Right lobe of liver (tissue), 6 donors: Measurements from ENCODE around the gene ZNF444. TPM values are rescaled to one million over a fixed set of nuclear protein-coding genes. Genes with fewer than 3 reads are reported as not detected.

Experiments
- ATAC-seq, 4 donors: fragments of 200-7000 bp; cut with Tn5 transposase; one replicate each; pipeline ENCODE4 v1.9.1; 2020; ENCODE audit warnings: mild to moderate bottlenecking in 4 of 4, moderate library complexity in 4 of 4
- DNase-seq, 3 donors: peaks; one replicate each; pipeline ENCODE4 v3.0.0-alpha.2; 2020
- H3K27ac ChIP-seq, 3 donors: fragments of 200-600 bp; one replicate each; pipeline ENCODE4 v1.8.0; 2022
- H3K27me3 ChIP-seq, 2 donors: fragments of 200-600 bp; one replicate each; pipeline ENCODE4 v1.8.0; 2022
- H3K36me3 ChIP-seq, 4 donors: fragments of 200-600 bp; sonication (generic) in 1 of 4; one replicate each; pipeline versions ENCODE4 v1.5.1 to v1.8.0; 2017 to 2022; ENCODE audit warnings: control low read depth in 1 of 4
- H3K4me1 ChIP-seq, 4 donors: fragments of 200-600 bp; sonication (generic) in 1 of 4; one replicate each; pipeline versions ENCODE4 v1.5.1 to v1.8.0; 2017 to 2022; ENCODE audit warnings: control low read depth in 1 of 4
- H3K4me3 ChIP-seq, 3 donors: fragments of 200-600 bp; one replicate each; pipeline ENCODE4 v1.8.0; 2022
- H3K9me3 ChIP-seq, 4 donors: fragments of 200-600 bp; sonication (generic) in 1 of 4; one replicate each; pipeline versions ENCODE4 v1.5.1 to v1.8.0; 2017 to 2022; ENCODE audit warnings: control low read depth in 1 of 4
- POLR2A ChIP-seq: fragments of 450-650 bp; IDR thresholded peaks from one replicate; pipeline ENCODE4 v1.6.1; 2017; ENCODE audit warnings: antibody characterized with exemption, mild to moderate bottlenecking
- WGBS: methylation state at CpG from one replicate; pipeline ENCODE4 v1.1.6; 2018; ENCODE audit warnings: low coverage, low lambda C conversion rate; ENCODE audit not compliant: insufficient coverage; ENCODE audit errors: missing lambda C conversion rate; 5-methylcytosine and 5-hydroxymethylcytosine counted together
- intact Hi-C, 2 donors: fragments of 100-400 bp; cut with DNase I; formaldehyde crosslinking; loops; one replicate each; pipeline versions ENCODE4 v1.11.2 to v1.14.1; 2022
- total RNA-seq, 6 experiments: library from RNA; depleted of rRNA in 2 of 6; stranded (reverse); fragments of >200 nt in 2 of 6; fragmentation: NEBNext Ultra II Directional in 3 of 6; extraction: Animal tissue kit (Norgen Biotek cat#: 25700) in 3 of 6; gene quantifications; one replicate each; pipeline versions ENCODE4 v1.1.0 to v1.2.4, GENCODE V29; 2016 to 2023
- TF ChIP-seq, protein P1 (sequence below), 4 donors: fragments of 200-600 bp in 3 of 4; fragments of 450-650 bp in 1 of 4; IDR thresholded peaks; one replicate each; pipeline versions ENCODE4 v1.5.1 to v1.8.0; 2016 to 2022; ENCODE audit warnings: antibody characterized with exemption in 4 of 4, mild to moderate bottlenecking in 2 of 4
- donor health status: DM: no; HTN: yes; CAD: no.
- donor health status: DM: no; HTN: no; CAD: no.
- donor health status: DM: no; HTN: no; CAD: no.
- donor health status: DM: no; HTN: yes; CAD: no.
- donor health status: DM: no; HTN: yes; CAD: no.

ZNF444 gene
- total RNA-seq, 6 experiments from 2014 or later: 23.2 to 38.4 (median 30.8) TPM

DNA sequence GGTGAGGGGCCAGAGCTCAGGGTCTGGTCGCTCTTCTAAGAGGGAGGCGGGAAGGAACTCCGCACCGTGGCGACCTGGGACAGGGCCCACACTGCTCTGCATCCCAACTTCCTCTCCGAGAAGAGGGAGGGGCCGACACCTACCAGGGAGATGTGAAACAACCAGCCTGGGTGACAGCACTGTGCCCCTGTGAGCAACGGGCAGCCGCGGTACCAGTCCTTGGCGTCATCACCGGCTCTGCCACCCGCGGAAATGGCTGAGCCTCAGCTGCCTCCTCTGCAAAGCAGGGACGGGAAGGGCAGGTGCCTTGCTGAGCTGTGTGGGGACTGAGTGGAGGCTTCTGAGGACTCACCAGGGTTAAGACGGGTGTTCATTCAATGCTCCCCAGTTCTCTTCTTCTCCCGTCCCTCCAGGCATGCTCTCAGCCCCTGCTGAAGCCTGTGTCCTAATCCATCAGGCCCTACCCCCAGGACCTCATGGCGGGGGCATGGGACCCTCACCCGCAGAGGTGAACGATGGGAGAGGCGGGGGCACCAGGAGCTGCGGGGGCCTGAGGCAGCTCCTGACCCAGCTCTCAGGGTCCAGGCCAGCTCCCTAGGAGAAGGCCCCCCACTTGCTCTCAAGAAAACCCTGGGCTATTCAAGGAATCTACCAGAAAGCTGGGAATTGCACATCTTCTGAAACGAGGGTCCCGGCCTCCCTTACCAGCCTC, 29.3 kb upstream of the ZNF444 start:
- no peaks in the 10 kb centered on the region for H3K36me3 ChIP-seq
- peak; percentile 51 to 65 (median 57) for ATAC-seq

DNA sequence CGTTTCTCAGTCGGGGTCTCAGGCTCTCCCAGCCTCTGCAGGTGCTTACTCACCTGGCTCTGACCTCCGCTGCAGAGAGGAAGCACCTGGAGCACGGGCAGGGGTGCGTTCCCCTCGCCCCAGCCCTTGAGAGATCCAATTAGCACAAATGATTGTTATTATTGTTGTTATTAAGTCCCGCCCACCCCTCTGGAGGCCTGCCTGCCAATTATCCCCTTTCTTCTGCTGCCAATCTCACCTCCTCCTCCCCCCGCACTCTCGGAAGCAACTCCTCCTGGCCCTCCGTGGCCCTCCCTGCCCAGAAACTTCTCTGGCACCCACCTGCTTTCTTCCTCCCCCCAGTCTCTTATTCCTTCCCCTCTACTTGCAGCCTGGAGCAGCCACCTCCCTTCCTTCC, 28.8 kb upstream of the ZNF444 start:
- H3K9me3 ChIP-seq: no peaks in the 10 kb centered on the region
- WGBS: 41% methylated on average over 9 of the region's 10 CpGs
- no peak overlapping the region for H3K4me3 ChIP-seq
- H3K27ac ChIP-seq: peak overlapping the region in 1 of 3 donors; percentile 57
- no peaks in the 10 kb centered on the region for H3K36me3 ChIP-seq
- ATAC-seq: no peak
- TF ChIP-seq, protein P1, sequence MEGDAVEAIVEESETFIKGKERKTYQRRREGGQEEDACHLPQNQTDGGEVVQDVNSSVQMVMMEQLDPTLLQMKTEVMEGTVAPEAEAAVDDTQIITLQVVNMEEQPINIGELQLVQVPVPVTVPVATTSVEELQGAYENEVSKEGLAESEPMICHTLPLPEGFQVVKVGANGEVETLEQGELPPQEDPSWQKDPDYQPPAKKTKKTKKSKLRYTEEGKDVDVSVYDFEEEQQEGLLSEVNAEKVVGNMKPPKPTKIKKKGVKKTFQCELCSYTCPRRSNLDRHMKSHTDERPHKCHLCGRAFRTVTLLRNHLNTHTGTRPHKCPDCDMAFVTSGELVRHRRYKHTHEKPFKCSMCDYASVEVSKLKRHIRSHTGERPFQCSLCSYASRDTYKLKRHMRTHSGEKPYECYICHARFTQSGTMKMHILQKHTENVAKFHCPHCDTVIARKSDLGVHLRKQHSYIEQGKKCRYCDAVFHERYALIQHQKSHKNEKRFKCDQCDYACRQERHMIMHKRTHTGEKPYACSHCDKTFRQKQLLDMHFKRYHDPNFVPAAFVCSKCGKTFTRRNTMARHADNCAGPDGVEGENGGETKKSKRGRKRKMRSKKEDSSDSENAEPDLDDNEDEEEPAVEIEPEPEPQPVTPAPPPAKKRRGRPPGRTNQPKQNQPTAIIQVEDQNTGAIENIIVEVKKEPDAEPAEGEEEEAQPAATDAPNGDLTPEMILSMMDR (IDR thresholded peaks at IDR 0.05): no peak
- TF ChIP-seq POLR2A: no peak
- intact Hi-C loops: no loop called here
- no peak for DNase-seq
- peaks cover 0 to 74% (median 42%) of the 10 kb centered on the region in 4 donors for H3K4me1 ChIP-seq
- H3K27me3 ChIP-seq: no peaks in the 10 kb centered on the region

More for the DNA sequence above, 29.3 kb upstream of the ZNF444 start:
- Histone ChIP-seq H3K4me1 (peaks cover 0 to 73% (median 41%) of the 10 kb centered on the region in 4 donors), H3K27ac (peak overlapping the region; percentile 38 to 57 (median 43)), H3K4me3 (no peak overlapping the region), H3K27me3 (no peaks in the 10 kb centered on the region), H3K9me3 (no peaks in the 10 kb centered on the region)
- peak in 2 of 3 donors; percentile 63 to 66 for DNase-seq
- intact Hi-C loops: no loop called here
- whole genome bisulfite sequencing: 38% methylated on average over 4 of the region's 24 CpGs
- TF ChIP-seq, protein P1 (IDR thresholded peaks at IDR 0.05): no peak
- no peak for TF ChIP-seq POLR2A

DNA sequence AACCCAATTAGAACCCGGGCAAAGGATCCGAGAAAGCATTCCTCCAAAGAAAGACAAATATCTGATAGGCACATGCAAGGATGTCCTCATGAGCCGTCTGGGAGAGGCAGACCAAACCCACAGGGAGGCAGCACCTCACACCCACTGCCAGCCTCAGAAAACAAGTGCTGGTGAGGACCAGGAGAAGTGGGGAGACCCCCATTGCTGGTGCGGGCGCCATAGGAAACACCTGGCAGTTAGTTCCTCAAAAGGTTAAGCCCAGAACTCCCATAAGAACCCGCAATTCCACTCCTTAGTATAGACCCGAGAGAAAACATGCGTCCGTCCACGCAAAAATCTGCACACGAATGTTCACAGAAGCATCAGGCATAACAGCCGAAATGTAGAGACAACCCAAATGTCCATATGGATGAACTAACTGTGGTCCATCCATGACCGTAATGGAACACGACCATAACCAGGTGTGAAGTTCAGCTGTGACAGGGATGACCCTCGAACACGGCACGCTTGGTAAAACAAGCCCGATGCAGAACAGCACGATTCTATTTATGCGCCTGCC, 27.9 kb upstream of the ZNF444 start:
- Histone ChIP-seq H3K9me3 (no peaks in the 10 kb centered on the region), H3K4me1 (peaks cover 0 to 74% (median 45%) of the 10 kb centered on the region in 4 donors), H3K27ac (no peak overlapping the region), H3K27me3 (no peaks in the 10 kb centered on the region), H3K4me3 (no peak overlapping the region), H3K36me3 (no peaks in the 10 kb centered on the region)
- ATAC-seq (no peak), DNase-seq (no peak)
- 61% methylated on average over 19 of the region's 20 CpGs for WGBS
- TF ChIP-seq, protein P1 (IDR thresholded peaks at IDR 0.05): no peak
- no peak for TF ChIP-seq POLR2A
- intact Hi-C loops: no loop called here

DNA sequence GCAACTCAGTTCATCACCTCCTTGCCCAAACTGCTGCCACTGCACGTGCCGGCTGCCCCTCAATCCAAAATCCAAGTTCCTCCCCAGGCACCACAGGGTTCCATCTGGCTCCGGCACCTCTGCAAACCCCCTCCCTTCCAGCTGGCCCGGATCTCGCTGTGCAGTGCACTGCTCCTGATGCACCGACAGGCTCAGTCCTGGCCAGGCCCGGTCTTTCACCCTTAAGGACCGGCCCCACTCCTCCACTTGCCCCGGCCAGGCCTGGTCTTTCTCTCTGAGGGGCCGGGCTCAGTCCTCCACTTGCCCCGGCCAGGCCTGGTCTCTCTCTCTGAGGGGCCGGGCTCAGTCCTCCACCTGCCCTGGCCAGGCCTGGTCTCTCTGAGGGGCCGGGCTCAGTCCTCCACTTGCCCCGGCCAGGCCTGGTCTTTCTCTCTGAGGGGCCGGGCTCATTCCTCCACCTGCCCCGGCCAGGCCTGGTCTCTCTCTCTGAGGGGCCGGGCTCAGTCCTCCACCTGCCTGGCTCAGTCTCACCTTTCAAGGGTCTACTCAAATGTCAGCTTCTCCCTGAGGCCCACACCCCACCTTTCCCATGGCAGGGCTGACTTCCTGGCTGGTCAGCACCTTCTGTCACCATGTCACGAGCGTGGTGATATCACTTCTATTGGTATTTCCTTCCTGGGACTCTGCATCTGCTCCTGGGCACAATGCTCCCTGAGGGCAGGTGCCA, 26.9 kb upstream of the ZNF444 start:
- TF ChIP-seq POLR2A: no peak
- TF ChIP-seq, protein P1 (IDR thresholded peaks at IDR 0.05): no peak
- 61% methylated on average over 5 of the region's 19 CpGs for WGBS
- ATAC-seq (no peak), DNase-seq (peak in 1 of 3 donors; percentile 24)
- H3K4me1 ChIP-seq: peaks cover 0 to 75% (median 42%) of the 10 kb centered on the region in 4 donors
- intact Hi-C loops: no loop called here
- no peaks in the 10 kb centered on the region for H3K9me3 ChIP-seq
- H3K27ac ChIP-seq: no peak overlapping the region
- H3K4me3 ChIP-seq: no peak overlapping the region
- H3K27me3 ChIP-seq: no peaks in the 10 kb centered on the region
- no peaks in the 10 kb centered on the region for H3K36me3 ChIP-seq
